ENCODE measurements around the gene RTN4R. TPM values are rescaled to one million over a fixed set of nuclear protein-coding genes. Genes with fewer than 3 reads are reported as not detected.

The RTN4R gene
- total and polyA plus RNA-seq, 9 of the 15 experiments (the other 6 are each of a cell fraction or from before 2014, with no cell fraction given), result 0.04 to 2.8 (median 1.4) TPM; not detected in 3

- TF ChIP-seq ATF3 (IDR thresholded peaks at IDR 0.05) (no peak), ATF3 (CRISPR knock-in tag; conservative IDR thresholded peaks at IDR 0.05) (no peak), POLR3G (IDR thresholded peaks at IDR 0.05; ENCODE audit: extremely low read depth, insufficient read length, insufficient replicate concordance) (no peak), ZNF511 (CRISPR knock-in tag; IDR thresholded peaks at IDR 0.05) (peak; percentile 54), SIN3B (IDR thresholded peaks at IDR 0.05; ENCODE audit: low read depth) (peak; percentile 58), ZMIZ1 (IDR thresholded peaks at IDR 0.05; ENCODE audit: low read depth in 2 of 2, low read length in 2 of 2) (peak in 1 of 2 experiments; percentile 53; a peak in 1 of 4 replicates), BDP1 (IDR thresholded peaks at IDR 0.05; ENCODE audit: insufficient read depth, insufficient read length) (no peak), ZKSCAN3 (CRISPR knock-in tag; IDR thresholded peaks at IDR 0.05) (no peak), MTA1 (IDR thresholded peaks at IDR 0.05; ENCODE audit: borderline replicate concordance) (no peak), RREB1 (CRISPR knock-in tag; IDR thresholded peaks at IDR 0.05) (peak; percentile 92), ZNF583 (CRISPR knock-in tag; IDR thresholded peaks at IDR 0.05) (peak; percentile 87; the same call in 1 of the 2 replicates), ZNF324 (CRISPR knock-in tag; IDR thresholded peaks at IDR 0.05) (no peak), TEAD1 (CRISPR knock-in tag; IDR thresholded peaks at IDR 0.05) (peak; percentile 85 to 99; a peak in 3 of 4 replicates), SMC3 (conservative IDR thresholded peaks at IDR 0.05; ENCODE audit: insufficient read depth, low read depth, low read length) (peak; percentile 93), SMAD3 (CRISPR knock-in tag; conservative IDR thresholded peaks at IDR 0.05) (no peak), ZNF444 (CRISPR knock-in tag; IDR thresholded peaks at IDR 0.05) (no peak), DACH1 (IDR thresholded peaks at IDR 0.05; ENCODE audit: partially characterized antibody) (no peak), TARDBP (IDR thresholded peaks at IDR 0.05) (peak; percentile 53; the same call in 1 of the 2 replicates)
Measured at GRCh38 chr22:20268279-20269012, at the start of gene RTN4R (continued).

All from K562 (cell line).